Mesothelial cell of epicardium (in vitro differentiated cells): Measurements from ENCODE around the gene DTX2. TPM values are rescaled to one million over a fixed set of nuclear protein-coding genes. Genes with fewer than 3 reads are reported as not detected.
A peak's percentile ranks its signal among the peaks of the same experiment; 100 is the strongest.
"Not testable (repeated sequence)": the region's sequence is repeated elsewhere in the genome, so short reads cannot be mapped to it uniquely, and the experiment has no call there.

Source experiments
- DNase-seq, 2 experiments: peaks; one replicate each; pipeline ENCODE4 v3.0.0; 2021; ENCODE audit warnings: low spot score in 2 of 2; ENCODE audit not compliant: unreplicated experiment in 2 of 2
- H3K27ac Mint-ChIP-seq: 2 replicates; pipeline ENCODE4 v1.8.0; 2021; ENCODE audit warnings: mixed read lengths
- H3K27me3 Mint-ChIP-seq: 2 replicates; pipeline ENCODE4 v1.8.0; 2021; ENCODE audit warnings: low read depth, mixed read lengths
- H3K36me3 Mint-ChIP-seq: 2 replicates; pipeline ENCODE4 v1.8.0; 2021; ENCODE audit warnings: mixed read lengths
- H3K4me1 Mint-ChIP-seq: 2 replicates; pipeline ENCODE4 v1.8.0; 2021; ENCODE audit warnings: mixed read lengths
- H3K4me3 Mint-ChIP-seq: 2 replicates; pipeline ENCODE4 v1.8.0; 2021; ENCODE audit warnings: mild to moderate bottlenecking, moderate library complexity, mixed read lengths
- H3K9me3 Mint-ChIP-seq: 2 replicates; pipeline ENCODE4 v1.8.0; 2021; ENCODE audit warnings: mixed read lengths
- CTCF ChIP-seq: fragments of 200-600 bp; sonication (generic); IDR thresholded peaks from one replicate; pipeline ENCODE4 v1.5.0; 2021; ENCODE audit warnings: antibody characterized with exemption; ENCODE audit not compliant: unreplicated experiment
- total RNA-seq: library from RNA; stranded (reverse); gene quantifications from 3 replicates; pipeline ENCODE4 v1.2.1, GENCODE V29; 2021

DTX2 gene
- total RNA-seq, 1 donor from 2014 or later = 23.4 TPM

- no peak for TF ChIP-seq CTCF
- no peaks in the 10 kb centered on the region for H3K9me3 Mint-ChIP-seq
- peak in 1 of 2 experiments; percentile 27 for DNase-seq
- no peak overlapping the region for H3K27ac Mint-ChIP-seq
- no peaks in the 10 kb centered on the region for H3K4me1 Mint-ChIP-seq
- no peak overlapping the region for H3K4me3 Mint-ChIP-seq
- no peaks in the 10 kb centered on the region for H3K36me3 Mint-ChIP-seq
- H3K27me3 Mint-ChIP-seq = no peaks in the 10 kb centered on the region
These were observed 31.3 kb upstream of the DTX2 start for GRCh38 chr7:76430211-76430610.

- Mint-ChIP-seq H3K27me3 (no peaks in the 10 kb centered on the region), H3K4me3 (no peak overlapping the region), H3K4me1 (no peaks in the 10 kb centered on the region), H3K9me3 (no peaks in the 10 kb centered on the region), H3K27ac (no peak overlapping the region), H3K36me3 (no peaks in the 10 kb centered on the region)
- peak in 1 of 2 experiments; percentile 30 for DNase-seq
- TF ChIP-seq CTCF = no peak
These were observed 30.7 kb upstream of the DTX2 start for GRCh38 chr7:76430836-76431235.

GRCh38 chr7:76437873-76438272 lies 23.6 kb upstream of the DTX2 start:
- peak; percentile 72 for TF ChIP-seq CTCF
- not testable (repeated sequence) for H3K9me3 Mint-ChIP-seq, H3K4me1 Mint-ChIP-seq, H3K36me3 Mint-ChIP-seq, H3K4me3 Mint-ChIP-seq, H3K27ac Mint-ChIP-seq, H3K27me3 Mint-ChIP-seq
- peak in 1 of 2 experiments; percentile 67 for DNase-seq

GRCh38 chr7:76439120-76439888 lies 22.2 kb upstream of the DTX2 start:
- DNase-seq, H3K4me1 Mint-ChIP-seq, H3K9me3 Mint-ChIP-seq, H3K36me3 Mint-ChIP-seq, H3K27ac Mint-ChIP-seq, H3K4me3 Mint-ChIP-seq, H3K27me3 Mint-ChIP-seq: not testable (repeated sequence)

GRCh38 chr7:76440404-76440803 lies 21.1 kb upstream of the DTX2 start:
- H3K36me3 Mint-ChIP-seq, H3K9me3 Mint-ChIP-seq, H3K4me1 Mint-ChIP-seq, H3K4me3 Mint-ChIP-seq, H3K27me3 Mint-ChIP-seq, H3K27ac Mint-ChIP-seq, DNase-seq: not testable (repeated sequence)

GRCh38 chr7:76441792-76442191 lies 19.7 kb upstream of the DTX2 start:
- H3K9me3 Mint-ChIP-seq, DNase-seq, H3K27me3 Mint-ChIP-seq, H3K27ac Mint-ChIP-seq, H3K4me1 Mint-ChIP-seq, H3K36me3 Mint-ChIP-seq, H3K4me3 Mint-ChIP-seq: not testable (repeated sequence)

GRCh38 chr7:76442664-76443446 lies 18.7 kb upstream of the DTX2 start:
- not testable (repeated sequence) for DNase-seq, H3K27ac Mint-ChIP-seq, H3K9me3 Mint-ChIP-seq, H3K36me3 Mint-ChIP-seq, H3K27me3 Mint-ChIP-seq, H3K4me3 Mint-ChIP-seq, H3K4me1 Mint-ChIP-seq

GRCh38 chr7:76443846-76444245 lies 17.7 kb upstream of the DTX2 start:
- H3K27ac Mint-ChIP-seq, H3K9me3 Mint-ChIP-seq, H3K27me3 Mint-ChIP-seq, DNase-seq, H3K4me1 Mint-ChIP-seq, H3K4me3 Mint-ChIP-seq, H3K36me3 Mint-ChIP-seq: not testable (repeated sequence)

GRCh38 chr7:76445577-76446008 lies 15.9 kb upstream of the DTX2 start:
- not testable (repeated sequence) for H3K4me3 Mint-ChIP-seq, DNase-seq, H3K27me3 Mint-ChIP-seq, H3K36me3 Mint-ChIP-seq, H3K9me3 Mint-ChIP-seq, H3K4me1 Mint-ChIP-seq
- H3K27ac Mint-ChIP-seq = peak overlapping the region; percentile 61

- not testable (repeated sequence) for H3K27ac Mint-ChIP-seq, H3K4me1 Mint-ChIP-seq, DNase-seq, H3K9me3 Mint-ChIP-seq, H3K36me3 Mint-ChIP-seq, H3K4me3 Mint-ChIP-seq, H3K27me3 Mint-ChIP-seq
These were observed 4.5 kb upstream of the DTX2 start for GRCh38 chr7:76457017-76457416.

- not testable (repeated sequence) for H3K4me1 Mint-ChIP-seq, H3K27me3 Mint-ChIP-seq, H3K9me3 Mint-ChIP-seq, H3K4me3 Mint-ChIP-seq, H3K36me3 Mint-ChIP-seq, H3K27ac Mint-ChIP-seq, DNase-seq
These were observed 3.0 kb upstream of the DTX2 start for GRCh38 chr7:76458504-76458903.
